ENCODE measurements around the gene BFAR. TPM values are rescaled to one million over a fixed set of nuclear protein-coding genes. Genes with fewer than 3 reads are reported as not detected.

The BFAR gene
- total and polyA plus RNA-seq, 10 of the 15 experiments (the other 5 are each of a cell fraction or from before 2014, with no cell fraction given): 34.6 to 62.0 (median 43.4) TPM

- TF ChIP-seq, protein P1, sequence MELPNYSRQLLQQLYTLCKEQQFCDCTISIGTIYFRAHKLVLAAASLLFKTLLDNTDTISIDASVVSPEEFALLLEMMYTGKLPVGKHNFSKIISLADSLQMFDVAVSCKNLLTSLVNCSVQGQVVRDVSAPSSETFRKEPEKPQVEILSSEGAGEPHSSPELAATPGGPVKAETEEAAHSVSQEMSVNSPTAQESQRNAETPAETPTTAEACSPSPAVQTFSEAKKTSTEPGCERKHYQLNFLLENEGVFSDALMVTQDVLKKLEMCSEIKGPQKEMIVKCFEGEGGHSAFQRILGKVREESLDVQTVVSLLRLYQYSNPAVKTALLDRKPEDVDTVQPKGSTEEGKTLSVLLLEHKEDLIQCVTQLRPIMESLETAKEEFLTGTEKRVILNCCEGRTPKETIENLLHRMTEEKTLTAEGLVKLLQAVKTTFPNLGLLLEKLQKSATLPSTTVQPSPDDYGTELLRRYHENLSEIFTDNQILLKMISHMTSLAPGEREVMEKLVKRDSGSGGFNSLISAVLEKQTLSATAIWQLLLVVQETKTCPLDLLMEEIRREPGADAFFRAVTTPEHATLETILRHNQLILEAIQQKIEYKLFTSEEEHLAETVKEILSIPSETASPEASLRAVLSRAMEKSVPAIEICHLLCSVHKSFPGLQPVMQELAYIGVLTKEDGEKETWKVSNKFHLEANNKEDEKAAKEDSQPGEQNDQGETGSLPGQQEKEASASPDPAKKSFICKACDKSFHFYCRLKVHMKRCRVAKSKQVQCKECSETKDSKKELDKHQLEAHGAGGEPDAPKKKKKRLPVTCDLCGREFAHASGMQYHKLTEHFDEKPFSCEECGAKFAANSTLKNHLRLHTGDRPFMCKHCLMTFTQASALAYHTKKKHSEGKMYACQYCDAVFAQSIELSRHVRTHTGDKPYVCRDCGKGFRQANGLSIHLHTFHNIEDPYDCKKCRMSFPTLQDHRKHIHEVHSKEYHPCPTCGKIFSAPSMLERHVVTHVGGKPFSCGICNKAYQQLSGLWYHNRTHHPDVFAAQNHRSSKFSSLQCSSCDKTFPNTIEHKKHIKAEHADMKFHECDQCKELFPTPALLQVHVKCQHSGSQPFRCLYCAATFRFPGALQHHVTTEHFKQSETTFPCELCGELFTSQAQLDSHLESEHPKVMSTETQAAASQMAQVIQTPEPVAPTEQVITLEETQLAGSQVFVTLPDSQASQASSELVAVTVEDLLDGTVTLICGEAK (IDR thresholded peaks at IDR 0.05; ENCODE audit: borderline replicate concordance): no peak
- TF ChIP-seq IKZF2 (IDR thresholded peaks at IDR 0.05) (peak in 1 of 2 experiments; percentile 30; a peak in 1 of 4 replicates), MTA3 (IDR thresholded peaks at IDR 0.05; ENCODE audit: borderline replicate concordance, low read length) (0 out of 2 replicates have a peak, but pooled peaks have one; percentile 29), NR2F1 (conservative IDR thresholded peaks at IDR 0.05) (no peak), CBX5 (IDR thresholded peaks at IDR 0.05; ENCODE audit: low read depth) (no peak), MYB (IDR thresholded peaks at IDR 0.05; ENCODE audit: borderline replicate concordance, low read depth, low read length) (no peak)
Observed at GRCh38 chr16:14606102-14606501, 26.6 kb upstream of the BFAR start (continued).

GRCh38 chr16:14608111-14608566 lies 24.6 kb upstream of the BFAR start:
- peak overlapping the region; percentile 51; the same call in 1 of the 2 replicates for H3K4me3 ChIP-seq
- intact Hi-C loops (cut with micrococcal nuclease; ENCODE audit: unreplicated experiment): loop anchor here (2.0 to 10.0 kb wide), 2 partner anchors 21 to 303 kb away; no protein-coding TSS in a partner anchor
- H2AFZ ChIP-seq (ENCODE audit: control insufficient read depth, low read depth, low read length): no peak overlapping the region
- DNase-seq (ENCODE audit: low read depth, low spot score) (no peak), ATAC-seq (peak; percentile 86), FAIRE-seq (peak; percentile 38)
- BruUV-seq (replicated peaks): no TSS peak
- WGBS (ENCODE audit: insufficient coverage, insufficient replicate concordance, low lambda C conversion rate, missing lambda C conversion rate): 2% methylated on average over 4 of the region's 4 CpGs
- ChIA-PET SMC1A (ENCODE audit: uncharacterized antibody, unreplicated experiment) (interaction anchor here (0.7 to 3.1 kb wide), 14 partner anchors 8 to 1424 kb away, joined by 3 to 22 read pairs (median 5); partner anchors contain the start of gene PARN), RAD21 (ENCODE audit: unreplicated experiment) (interaction anchor here (0.6 to 1.9 kb wide), 7 partner anchors 21 to 359 kb away, joined by 3 to 6 read pairs (median 5); partner anchors contain the start of genes BFAR and PARN), CTCF (interaction anchor here (0.7 to 1.3 kb wide), 3 partner anchors 18 to 688 kb away, joined by 3 to 5 read pairs (median 4); partner anchors contain the start of gene ERCC4), POLR2A (interaction anchor here (0.7 to 1.6 kb wide), 4 partner anchors 9 to 250 kb away, joined by 3 to 7 read pairs (median 4); partner anchors contain the start of gene PARN)
- H3K36me3 ChIP-seq (ENCODE audit: control insufficient read depth in 2 of 2, insufficient read depth in 2 of 2, low read length in 1 of 2): peaks cover 7 to 22% of the 10 kb centered on the region in 2 experiments
- H4K20me1 ChIP-seq (ENCODE audit: control insufficient read depth, insufficient read depth): no peaks in the 10 kb centered on the region
- H3K9ac ChIP-seq (ENCODE audit: control insufficient read depth, insufficient read depth, low read length): peak overlapping the region; percentile 3; the same call in 1 of the 2 replicates
- H3K27me3 ChIP-seq (replicated peaks in 1 of 2; ENCODE audit: control insufficient read depth in 2 of 2, insufficient read depth in 2 of 2, low read length in 1 of 2): no peaks in the 10 kb centered on the region
- H3K9me3 ChIP-seq (replicated peaks; ENCODE audit: control insufficient read depth, insufficient read depth, low read length): no peaks in the 10 kb centered on the region; the same call in 2 of the 3 replicates
- peak overlapping the region; percentile 92 for H3K4me2 ChIP-seq (ENCODE audit: control insufficient read depth, insufficient read depth)
- in situ Hi-C loops (cut with MboI): no loop called here
- peak overlapping the region; percentile 94 for H3K27ac ChIP-seq (ENCODE audit: control insufficient read depth, insufficient read depth)
- peaks cover 5% of the 10 kb centered on the region for H3K79me2 ChIP-seq (ENCODE audit: control insufficient read depth, insufficient read depth, low read length)
- H3K4me1 ChIP-seq (ENCODE audit: control insufficient read depth, insufficient read depth, low read length): peaks cover 42% of the 10 kb centered on the region
- TF ChIP-seq SMC3 (IDR thresholded peaks at IDR 0.05; ENCODE audit: borderline replicate concordance, low read length): no peak
- TF ChIP-seq CHD4 (IDR thresholded peaks at IDR 0.05): no peak
- TF ChIP-seq KDM1A (IDR thresholded peaks at IDR 0.05; ENCODE audit: borderline replicate concordance): no peak
- TF ChIP-seq TCF12 (IDR thresholded peaks at IDR 0.05; ENCODE audit: low read depth, low read length): no peak
- 0 out of 2 replicates have a peak, but pooled peaks have one; percentile 17 for TF ChIP-seq BCL11A (IDR thresholded peaks at IDR 0.05; ENCODE audit: low read depth, low read length)
- no peak for TF ChIP-seq JUND (IDR thresholded peaks at IDR 0.05; ENCODE audit: low read depth, low read length)
- no peak for TF ChIP-seq SIN3A (IDR thresholded peaks at IDR 0.05; ENCODE audit: low read depth, low read length)
- no peak for TF ChIP-seq SREBF2 (IDR thresholded peaks at IDR 0.05; ENCODE audit: low read length)
- TF ChIP-seq, protein P2, sequence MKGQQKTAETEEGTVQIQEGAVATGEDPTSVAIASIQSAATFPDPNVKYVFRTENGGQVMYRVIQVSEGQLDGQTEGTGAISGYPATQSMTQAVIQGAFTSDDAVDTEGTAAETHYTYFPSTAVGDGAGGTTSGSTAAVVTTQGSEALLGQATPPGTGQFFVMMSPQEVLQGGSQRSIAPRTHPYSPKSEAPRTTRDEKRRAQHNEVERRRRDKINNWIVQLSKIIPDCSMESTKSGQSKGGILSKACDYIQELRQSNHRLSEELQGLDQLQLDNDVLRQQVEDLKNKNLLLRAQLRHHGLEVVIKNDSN (IDR thresholded peaks at IDR 0.05; ENCODE audit: borderline replicate concordance, extremely low read length, insufficient read depth, low read depth, low read length): no peak

Measured in GM12878 (cell line).